GM12892 (cell line): Measurements from ENCODE around the gene AKAP13.

Source experiments
- DNase-seq: peaks from one replicate; pipeline ENCODE4 v3.0.0; 2011; ENCODE audit not compliant: insufficient read length
- FAIRE-seq: peaks from 2 replicates; lab custom pipeline; 2011; peaks lifted over from hg19 to GRCh38; lab: Jason Lieb, UNC
- POLR2A ChIP-seq: IDR thresholded peaks from 2 replicates; pipeline ENCODE4 v1.6.1; 2011; ENCODE audit warnings: low read depth, low read length, control low read depth
- POLR2AphosphoS5 ChIP-seq: IDR thresholded peaks from 2 replicates; pipeline ENCODE4 v1.6.1; 2011; ENCODE audit warnings: low read depth, low read length, control low read depth
- TAF1 ChIP-seq: IDR thresholded peaks from 2 replicates; pipeline ENCODE4 v1.6.1; 2011; ENCODE audit warnings: low read depth, mild to moderate bottlenecking, control low read depth, low read length, borderline replicate concordance

AKAP13 gene

DNA sequence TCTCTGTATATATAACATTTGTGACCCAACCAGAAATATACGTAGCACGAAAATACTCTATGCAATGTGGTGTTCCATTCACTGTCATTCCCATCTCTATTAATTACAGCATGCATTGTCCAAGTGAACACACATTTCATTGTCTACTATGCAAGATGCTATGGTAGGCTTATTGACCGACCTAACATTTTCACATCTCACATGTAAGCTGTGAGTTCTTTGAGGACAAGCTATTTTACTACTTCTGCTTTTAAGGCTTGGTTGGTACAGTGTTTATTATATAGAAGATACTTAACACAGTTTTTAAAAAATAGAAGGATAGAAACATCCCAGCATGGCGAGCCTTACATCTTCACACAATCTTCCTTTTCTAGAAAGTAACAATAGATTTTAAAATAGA is 249.9 kb downstream of the AKAP13 start:
- FAIRE-seq = no peak
- DNase-seq = no peak
- TF ChIP-seq POLR2AphosphoS5 = no peak
- no peak for TF ChIP-seq TAF1
- no peak for TF ChIP-seq POLR2A

DNA sequence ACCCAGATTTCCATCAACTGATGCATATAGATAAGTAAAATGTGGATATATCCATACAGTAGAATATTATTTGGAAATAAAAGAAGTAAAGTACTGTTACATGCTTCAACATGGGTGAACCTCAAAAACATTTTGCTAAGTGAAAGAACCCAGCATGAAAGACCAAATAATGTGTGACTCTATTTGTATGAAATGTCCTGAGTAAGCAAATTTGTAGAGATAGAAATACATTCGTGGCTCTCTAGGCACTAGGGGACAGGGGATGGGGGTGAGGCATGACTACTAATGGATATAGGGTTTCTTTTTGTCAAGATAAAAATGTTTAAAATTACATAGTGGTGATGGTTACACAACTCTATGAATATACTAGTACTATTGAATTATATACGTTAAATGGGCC is 250.6 kb downstream of the AKAP13 start:
- TF ChIP-seq POLR2AphosphoS5 = no peak
- TF ChIP-seq POLR2A = no peak
- no peak for TF ChIP-seq TAF1
- DNase-seq = no peak
- no peak for FAIRE-seq

DNA sequence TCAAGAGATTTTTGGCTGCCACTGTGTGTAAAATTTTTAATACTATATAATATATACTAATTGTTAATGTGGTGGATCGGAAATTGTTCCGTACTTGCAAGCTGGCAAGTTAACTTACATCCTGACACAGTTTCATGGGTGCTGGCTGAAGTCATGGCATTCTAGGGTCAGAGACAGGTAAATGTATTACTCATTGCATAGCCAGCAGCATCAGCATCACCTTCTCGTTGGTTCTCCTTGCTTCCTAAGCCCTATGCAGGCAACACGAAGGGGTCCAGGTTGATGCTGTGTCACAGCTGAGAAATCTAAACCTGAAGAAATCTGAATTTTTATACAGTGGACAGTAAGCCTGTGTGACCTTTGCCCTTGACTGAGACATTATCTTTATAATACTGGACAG is 251.6 kb downstream of the AKAP13 start:
- no peak for DNase-seq
- TF ChIP-seq POLR2AphosphoS5 (no peak), TAF1 (no peak), POLR2A (no peak)
- no peak for FAIRE-seq

DNA sequence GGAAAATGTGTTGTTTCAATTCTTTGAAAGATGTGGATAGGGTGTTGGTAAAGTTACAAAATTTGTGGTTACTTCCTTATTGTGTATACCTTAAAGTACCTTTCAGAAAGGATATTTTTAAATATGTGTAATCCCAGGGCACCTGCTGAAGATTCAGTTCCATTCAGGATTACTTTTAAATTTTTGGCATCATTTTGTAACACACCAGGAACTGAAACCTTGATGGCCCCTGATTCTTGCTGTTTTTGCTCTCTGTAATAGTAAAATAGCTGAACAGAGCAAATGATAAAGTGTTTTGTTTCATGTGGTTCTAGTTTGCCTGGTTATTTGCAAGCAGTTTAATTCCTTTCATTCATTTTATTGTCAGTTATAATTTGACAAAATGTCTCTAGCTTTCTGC is 253.5 kb downstream of the AKAP13 start:
- no peak for FAIRE-seq
- no peak for TF ChIP-seq POLR2AphosphoS5

DNA sequence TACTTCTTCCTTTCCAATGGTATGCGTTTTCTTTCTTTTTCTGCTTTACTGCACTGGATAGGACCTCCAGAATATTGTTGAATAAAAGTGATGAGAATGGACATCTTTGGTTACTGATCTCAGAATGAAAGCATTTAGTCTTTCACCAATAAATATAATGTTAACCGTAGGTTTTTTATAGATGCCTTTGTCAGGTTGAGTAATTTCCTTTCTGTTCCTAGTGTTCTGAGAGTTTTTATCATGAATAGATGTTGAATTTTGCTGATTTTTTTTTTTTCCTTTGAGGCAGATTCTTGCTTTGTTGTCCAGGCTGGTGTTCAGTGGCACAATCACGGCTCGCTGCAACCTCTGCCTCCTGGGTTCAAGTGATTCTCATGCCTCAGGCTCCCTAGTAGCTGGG is 255.9 kb downstream of the AKAP13 start:
- no peak for DNase-seq
- no peak for TF ChIP-seq TAF1
- TF ChIP-seq POLR2A = no peak
- TF ChIP-seq POLR2AphosphoS5 = no peak
- FAIRE-seq = no peak

More for the DNA sequence above, 253.5 kb downstream of the AKAP13 start:
- no peak for DNase-seq

DNA sequence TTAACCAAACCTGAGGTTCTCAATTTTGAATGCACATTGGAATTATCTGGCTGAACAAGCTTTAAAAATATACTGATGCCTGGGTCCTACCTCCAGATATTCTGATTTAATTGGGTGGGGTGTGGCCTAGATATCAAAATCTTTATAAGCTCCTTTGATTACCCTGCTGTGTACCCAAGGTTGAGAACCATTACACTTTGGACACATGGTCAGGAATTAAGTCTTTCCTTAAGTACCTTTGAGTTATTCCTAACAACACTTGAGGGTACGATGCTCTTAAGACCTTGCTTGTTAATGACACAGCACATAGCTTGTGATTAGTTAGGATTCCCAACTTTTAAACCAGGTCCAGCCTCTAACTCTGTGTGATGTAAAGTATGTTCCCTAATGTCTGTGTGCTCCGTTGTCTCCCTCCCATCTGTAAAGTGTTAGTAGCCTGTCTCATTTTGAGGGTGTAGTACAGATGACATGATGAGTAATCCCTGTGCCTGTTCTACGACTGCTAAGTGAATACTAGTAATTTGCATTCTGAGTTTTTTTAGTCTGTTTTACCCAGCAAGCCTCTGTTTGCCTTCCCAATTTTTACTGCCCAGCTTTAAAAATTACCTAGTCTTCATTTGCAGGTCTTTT is 259.5 kb downstream of the AKAP13 start:
- DNase-seq (no peak), FAIRE-seq (peak; percentile 85)
- TF ChIP-seq POLR2A (no peak), POLR2AphosphoS5 (no peak), TAF1 (no peak)

GRCh38 chr15:85642065-85642692 is 261.8 kb downstream of the AKAP13 start:
- TF ChIP-seq POLR2A = no peak
- TF ChIP-seq TAF1 = no peak
- TF ChIP-seq POLR2AphosphoS5 = no peak
- no peak for DNase-seq

GRCh38 chr15:85642693-85643066 is 262.3 kb downstream of the AKAP13 start:
- FAIRE-seq (no peak), DNase-seq (no peak)
- TF ChIP-seq TAF1 (no peak), POLR2A (no peak), POLR2AphosphoS5 (no peak)

More at GRCh38 chr15:85642065-85642692, 261.8 kb downstream of the AKAP13 start:
- FAIRE-seq = no peak

GRCh38 chr15:85646538-85647091 is 266.2 kb downstream of the AKAP13 start:
- TF ChIP-seq POLR2AphosphoS5 = no peak
- TF ChIP-seq TAF1 = no peak
- TF ChIP-seq POLR2A = no peak
- FAIRE-seq = no peak
- no peak for DNase-seq

DNA sequence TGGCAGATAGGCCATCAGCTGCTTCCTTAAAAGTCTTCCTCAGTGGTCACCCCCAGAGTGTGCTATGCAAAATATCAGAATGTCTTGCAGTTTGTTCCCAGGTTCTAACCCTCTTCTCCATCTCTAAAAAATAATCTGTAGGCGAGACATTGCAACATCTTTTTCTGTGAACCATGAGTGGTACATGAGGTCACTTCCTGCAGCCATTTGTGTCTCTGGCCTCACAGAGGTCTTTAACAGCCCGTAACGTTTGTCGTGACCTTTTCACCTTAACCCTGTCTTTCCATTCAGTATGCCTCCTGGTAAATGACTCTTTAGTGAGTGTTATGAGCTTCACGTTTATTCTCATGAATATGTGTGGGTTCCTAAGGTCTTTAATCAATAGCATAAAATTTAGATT is 269.0 kb downstream of the AKAP13 start:
- no peak for DNase-seq
- TF ChIP-seq POLR2AphosphoS5 (no peak), TAF1 (no peak), POLR2A (no peak)
- FAIRE-seq = peak; percentile 30

DNA sequence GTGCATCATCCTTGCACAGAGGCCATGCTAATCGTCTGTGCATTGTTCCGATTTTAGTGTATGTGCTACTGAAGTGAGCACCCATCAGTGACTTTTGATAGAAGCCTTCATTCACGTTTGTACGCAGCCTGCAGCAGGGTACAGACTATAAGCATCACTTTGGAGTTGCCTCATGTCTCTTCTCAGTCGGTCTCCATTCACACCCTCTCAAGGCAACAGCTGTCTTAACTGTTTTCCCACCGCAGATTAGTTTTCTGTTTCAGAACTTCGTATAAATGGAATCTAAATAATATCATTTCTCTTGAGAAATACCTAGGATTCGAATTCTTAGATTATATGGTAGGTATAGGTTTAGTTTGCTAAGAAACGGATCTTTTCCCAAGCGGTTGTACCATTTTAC is 271.1 kb downstream of the AKAP13 start:
- DNase-seq (no peak), FAIRE-seq (no peak)
- no peak for TF ChIP-seq TAF1
- no peak for TF ChIP-seq POLR2AphosphoS5
- no peak for TF ChIP-seq POLR2A

DNA sequence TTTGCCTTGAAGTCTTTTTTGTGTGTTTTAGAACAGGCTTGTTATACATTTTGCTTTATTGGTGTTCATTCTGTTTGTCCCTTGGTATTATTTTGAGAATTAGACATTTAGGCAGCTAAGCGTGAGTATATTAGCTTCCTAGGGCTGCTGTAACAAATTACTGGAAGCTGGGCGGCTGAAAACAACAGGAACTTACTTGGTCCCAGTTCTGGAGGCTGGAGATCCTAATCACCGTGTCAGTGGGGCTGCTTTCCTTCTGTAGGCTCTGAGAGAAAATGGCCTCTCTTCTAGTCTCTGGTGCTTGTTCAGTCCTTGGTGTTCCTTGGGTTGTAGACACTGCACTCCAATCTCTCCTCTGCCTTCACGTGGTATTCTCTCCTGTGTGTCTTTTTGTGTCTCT is 272.1 kb downstream of the AKAP13 start:
- TF ChIP-seq TAF1 (no peak), POLR2AphosphoS5 (no peak), POLR2A (no peak)
- DNase-seq = no peak
- FAIRE-seq = no peak
